ENCODE data around the gene ZFP36L1.

Gene ZFP36L1

DNA sequence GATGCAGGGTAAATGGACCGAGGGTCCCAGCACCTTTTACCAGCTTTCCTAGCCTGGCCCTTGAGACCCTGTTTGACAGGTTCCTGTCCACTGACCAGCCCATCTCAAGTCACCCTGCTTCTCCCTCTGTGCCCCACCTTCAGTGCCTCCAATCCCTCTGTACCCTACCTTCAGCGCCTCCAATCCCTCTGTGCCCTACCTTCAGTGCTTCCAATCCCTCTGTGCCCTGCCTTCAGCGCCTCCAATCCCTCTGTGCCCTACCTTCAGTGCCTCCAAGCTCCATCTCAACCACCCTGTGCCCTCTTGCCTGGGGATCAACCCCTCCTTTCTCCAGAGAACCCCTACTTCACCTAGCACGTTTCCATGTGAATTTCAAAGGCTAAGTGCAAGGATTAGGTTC lies 54.3 kb downstream of the ZFP36L1 start:
- no peak for DNase-seq (ENCODE audit: low spot score)

All from kidney capillary endothelial cell (primary cell).